ENCODE results near the gene PAXIP1. TPM values are rescaled to one million over a fixed set of nuclear protein-coding genes. Genes with fewer than 3 reads are reported as not detected.

The PAXIP1 gene
- polyA plus RNA-seq, 12 donors, result 9.6 to 21.5 (median 13.8) TPM; not detected in 1

GRCh38 chr7:154913638-154914307, 89.2 kb downstream of the PAXIP1 start:
- peak; percentile 80 for DNase-seq

GRCh38 chr7:154912871-154913637, 89.9 kb downstream of the PAXIP1 start:
- DNase-seq, result peak; percentile 11

GRCh38 chr7:154911862-154912455, 91.0 kb downstream of the PAXIP1 start:
- no peak for DNase-seq

- DNase-seq, result no peak
These were observed 91.5 kb downstream of the PAXIP1 start for GRCh38 chr7:154911411-154911810.

GRCh38 chr7:154910977-154911376, 91.9 kb downstream of the PAXIP1 start:
- DNase-seq, result no peak

GRCh38 chr7:154910125-154910524, 92.8 kb downstream of the PAXIP1 start:
- DNase-seq, result no peak

- no peak for DNase-seq
These were observed 93.5 kb downstream of the PAXIP1 start for GRCh38 chr7:154909241-154910105.

- DNase-seq, result no peak
These were observed 95.0 kb downstream of the PAXIP1 start for GRCh38 chr7:154907651-154908620.

- DNase-seq, result no peak
These were observed 96.1 kb downstream of the PAXIP1 start for GRCh38 chr7:154906736-154907355.

- DNase-seq, result no peak
These were observed 96.7 kb downstream of the PAXIP1 start for GRCh38 chr7:154906201-154906600.

GRCh38 chr7:154905615-154906014, 97.3 kb downstream of the PAXIP1 start:
- DNase-seq, result no peak

- DNase-seq, result no peak
These were observed 97.8 kb downstream of the PAXIP1 start for GRCh38 chr7:154905146-154905545.

- DNase-seq, result no peak
These were observed 99.7 kb downstream of the PAXIP1 start for GRCh38 chr7:154903083-154903731.

GRCh38 chr7:154902600-154903082, 100.3 kb downstream of the PAXIP1 start:
- DNase-seq, result no peak

GRCh38 chr7:154899862-154900261, 103.1 kb downstream of the PAXIP1 start:
- DNase-seq, result no peak

GRCh38 chr7:154898973-154899855, 103.7 kb downstream of the PAXIP1 start:
- no peak for DNase-seq

- no peak for DNase-seq
These were observed 106.8 kb downstream of the PAXIP1 start for GRCh38 chr7:154896076-154896475.
